BE2C (cell line): ENCODE data around the gene SNAP29.
A peak's percentile ranks its signal among the peaks of the same experiment; 100 is the strongest.

ENCODE experiments used
- DNase-seq: peaks from one replicate; pipeline ENCODE4 v3.0.0-alpha.2; 2020
- H3K27me3 ChIP-seq: fragments of 250-450 bp; sonication (Bioruptor Pico); 2 replicates; pipeline ENCODE4 v1.5.1; 2020; ENCODE audit warnings: mild to moderate bottlenecking
- H3K36me3 ChIP-seq: fragments of 250-450 bp; sonication (Bioruptor Pico); 2 replicates; pipeline ENCODE4 v1.5.1; 2020; ENCODE audit warnings: mild to moderate bottlenecking
- H3K4me1 ChIP-seq: fragments of 250-450 bp; sonication (Bioruptor Pico); 2 replicates; pipeline ENCODE4 v1.5.1; 2020
- H3K4me3 ChIP-seq: 2 replicates; pipeline ENCODE4 v1.5.1; 2011; ENCODE audit warnings: low read depth, low read length
- H3K9me3 ChIP-seq: fragments of 250-450 bp; sonication (Bioruptor Pico); 2 replicates; pipeline ENCODE4 v1.5.1; 2020
- CTCF ChIP-seq: IDR thresholded peaks from 2 replicates; pipeline ENCODE4 v1.5.1; 2012; ENCODE audit warnings: mild to moderate bottlenecking, low read depth, low read length

The SNAP29 gene

GRCh38 chr22:20865331-20865730 is 6.5 kb downstream of the SNAP29 start:
- Histone ChIP-seq H3K36me3 (peaks cover 5% of the 10 kb centered on the region; the same call in 1 of the 2 replicates), H3K27me3 (no peaks in the 10 kb centered on the region), H3K4me1 (peaks cover 13% of the 10 kb centered on the region), H3K9me3 (no peaks in the 10 kb centered on the region), H3K4me3 (no peak overlapping the region)
- DNase-seq = no peak
- no peak for TF ChIP-seq CTCF

- H3K4me3 ChIP-seq = no peak overlapping the region
- H3K27me3 ChIP-seq = no peaks in the 10 kb centered on the region
- no peaks in the 10 kb centered on the region for H3K9me3 ChIP-seq
- no peak for TF ChIP-seq CTCF
- no peak for DNase-seq
- peaks cover 8% of the 10 kb centered on the region for H3K36me3 ChIP-seq
- peaks cover 13% of the 10 kb centered on the region for H3K4me1 ChIP-seq
These were observed 7.2 kb downstream of the SNAP29 start for GRCh38 chr22:20865875-20866445.

- Histone ChIP-seq H3K36me3 (peaks cover 8% of the 10 kb centered on the region), H3K27me3 (no peaks in the 10 kb centered on the region), H3K4me1 (peaks cover 13% of the 10 kb centered on the region), H3K4me3 (no peak overlapping the region), H3K9me3 (no peaks in the 10 kb centered on the region)
- no peak for TF ChIP-seq CTCF
- DNase-seq = no peak
These were observed 7.9 kb downstream of the SNAP29 start for GRCh38 chr22:20866736-20867135.

- peaks cover 8% of the 10 kb centered on the region for H3K36me3 ChIP-seq
- peaks cover 13% of the 10 kb centered on the region for H3K4me1 ChIP-seq
- H3K9me3 ChIP-seq = no peaks in the 10 kb centered on the region
- no peak overlapping the region for H3K4me3 ChIP-seq
- TF ChIP-seq CTCF = no peak
- DNase-seq = peak; percentile 47
- no peaks in the 10 kb centered on the region for H3K27me3 ChIP-seq
These were observed 8.6 kb downstream of the SNAP29 start for GRCh38 chr22:20867179-20868024.

- no peak overlapping the region for H3K4me3 ChIP-seq
- TF ChIP-seq CTCF = no peak
- peaks cover 8% of the 10 kb centered on the region for H3K36me3 ChIP-seq
These were observed 9.5 kb downstream of the SNAP29 start for GRCh38 chr22:20868025-20868962.

More at GRCh38 chr22:20868025-20868962, 9.5 kb downstream of the SNAP29 start:
- H3K9me3 ChIP-seq = no peaks in the 10 kb centered on the region
- no peaks in the 10 kb centered on the region for H3K27me3 ChIP-seq
- peaks cover 13% of the 10 kb centered on the region for H3K4me1 ChIP-seq
- DNase-seq = no peak
